ENCODE data around the gene CDH12. TPM values are rescaled to one million over a fixed set of nuclear protein-coding genes. Genes with fewer than 3 reads are reported as not detected.

The CDH12 gene
- total RNA-seq, 1 experiment from 2014 or later: not detected

- Histone ChIP-seq H2BK120ac (ENCODE audit: low read depth, low read length, poor library complexity, severe bottlenecking) (no peak overlapping the region), H3K23ac (ENCODE audit: insufficient read length, low read depth, low read length) (no peak overlapping the region), H2BK20ac (ENCODE audit: low read depth, low read length, poor library complexity, severe bottlenecking) (no peak overlapping the region), H3K9ac (ENCODE audit: extremely low read depth, insufficient read length, low read length) (no peak overlapping the region), H3K14ac (ENCODE audit: insufficient read depth, low read length) (no peak overlapping the region), H2AFZ (ENCODE audit: low read length) (no peak overlapping the region), H3T11ph (ENCODE audit: low read length) (no peak overlapping the region), H2BK12ac (ENCODE audit: insufficient read length, low read depth, low read length) (no peak overlapping the region), H4K91ac (ENCODE audit: insufficient read length, low read depth, low read length) (no peak overlapping the region), H4K20me1 (ENCODE audit: control insufficient read depth, insufficient read depth, insufficient read length) (no peaks in the 10 kb centered on the region), H2BK5ac (ENCODE audit: insufficient read length, low read length) (no peak overlapping the region), H3K56ac (ENCODE audit: insufficient read length, low read depth, low read length) (no peak overlapping the region), H4K8ac (replicated peaks; ENCODE audit: insufficient read length, low read depth, low read length) (no peak overlapping the region), H2BK15ac (ENCODE audit: low read depth, low read length) (no peak overlapping the region), H3K27me3 (ENCODE audit: insufficient read depth, low read length) (no peaks in the 10 kb centered on the region), H3K79me1 (ENCODE audit: insufficient read depth, low read depth, low read length, poor library complexity, severe bottlenecking) (no peaks in the 10 kb centered on the region), H3K27ac (ENCODE audit: insufficient read length, low read depth, low read length) (no peak overlapping the region), H3K23me2 (ENCODE audit: insufficient read length, low read depth, low read length, poor library complexity, severe bottlenecking) (no peaks in the 10 kb centered on the region), H3K9me3 (ENCODE audit: control insufficient read depth, low read depth, low read length) (no peaks in the 10 kb centered on the region), H4K5ac (ENCODE audit: insufficient read length, low read depth, low read length) (no peak overlapping the region), H3K18ac (ENCODE audit: insufficient read length, low read depth, low read length) (no peak overlapping the region), H2AK5ac (ENCODE audit: insufficient read length, low read length) (no peak overlapping the region), H3K4ac (ENCODE audit: low read depth, low read length) (no peak overlapping the region), H3K4me1 (ENCODE audit: insufficient read depth, low read length) (no peaks in the 10 kb centered on the region), H3K4me2 (ENCODE audit: insufficient read depth, insufficient read length, low read length) (no peak overlapping the region), H3K79me2 (ENCODE audit: insufficient read depth, low read length) (no peaks in the 10 kb centered on the region)
- Mint-ChIP-seq H3K36me3 (ENCODE audit: insufficient read depth in 1 of 3, low read depth in 3 of 3) (no peaks in the 10 kb centered on the region), H3K27me3 (ENCODE audit: low read depth) (no peaks in the 10 kb centered on the region), H3K4me3 (no peak overlapping the region), H3K4me1 (no peaks in the 10 kb centered on the region; a peak in 1 of 4 replicates), H3K9me3 (no peaks in the 10 kb centered on the region; a peak in 1 of 5 replicates), H3K27ac (no peak overlapping the region)
- TF ChIP-seq CTCF (conservative IDR thresholded peaks at IDR 0.05): no peak
- DNase-seq: no peak
- WGBS (ENCODE audit: extremely low coverage, insufficient read length, low lambda C conversion rate): no CpG with 5 or more reads among the region's 2 CpGs
Measured at GRCh38 chr5:21809611-21810010, 1043.5 kb downstream of the CDH12 start.
